Vagina (tissue), 2 donors: ENCODE data around the gene LRMDA.

Experiments used
- POLR2A ChIP-seq, 2 donors: fragments of 450-650 bp; IDR thresholded peaks; one replicate each; pipeline ENCODE4 v1.6.1; 2017; ENCODE audit warnings: antibody characterized with exemption in 2 of 2, mild to moderate bottlenecking in 2 of 2, moderate library complexity in 2 of 2
- TF ChIP-seq, protein P1 (sequence below), 3 experiments: fragments of 450-650 bp in 2 of 3; fragments of 200-600 bp in 1 of 3; sonication (generic) in 1 of 3; IDR thresholded peaks; one replicate each; pipeline ENCODE4 v1.5.1; 2017 to 2019; ENCODE audit warnings: antibody characterized with exemption in 3 of 3, mild to moderate bottlenecking in 2 of 3, moderate library complexity in 2 of 3

DNA sequence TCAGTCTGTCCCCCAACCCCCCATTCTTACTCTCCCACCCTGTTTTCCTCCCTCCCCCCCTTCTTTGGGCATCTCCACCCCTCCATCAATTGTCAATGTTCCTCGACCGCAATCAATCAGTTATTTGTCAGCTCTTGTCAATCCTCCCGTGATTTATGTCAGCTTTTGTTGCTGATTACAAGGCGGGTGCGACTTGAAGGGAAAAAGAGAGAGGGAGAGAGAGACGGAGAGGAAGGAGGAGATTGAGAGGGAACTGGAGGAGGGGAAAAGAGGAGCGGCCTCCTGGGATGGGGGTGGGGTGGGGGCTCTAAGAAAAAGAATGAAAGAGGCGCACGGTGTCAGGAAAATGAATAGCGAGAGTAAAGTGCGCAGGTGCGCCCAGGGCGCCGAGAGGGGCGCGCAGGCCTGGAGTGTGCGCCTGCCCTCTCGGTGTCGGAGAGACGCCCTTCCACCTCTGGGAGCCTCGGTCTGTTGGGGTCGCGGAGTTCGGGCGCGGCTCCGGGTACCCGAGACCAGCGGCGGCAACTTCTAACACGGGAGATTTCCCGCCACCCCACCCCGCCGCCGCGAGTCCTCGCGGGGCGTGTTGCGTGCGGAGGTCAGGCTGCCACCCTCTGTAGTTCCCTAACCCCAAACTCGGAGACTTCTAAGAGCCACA is 28.8 kb upstream of the LRMDA start:
- TF ChIP-seq, protein P1, sequence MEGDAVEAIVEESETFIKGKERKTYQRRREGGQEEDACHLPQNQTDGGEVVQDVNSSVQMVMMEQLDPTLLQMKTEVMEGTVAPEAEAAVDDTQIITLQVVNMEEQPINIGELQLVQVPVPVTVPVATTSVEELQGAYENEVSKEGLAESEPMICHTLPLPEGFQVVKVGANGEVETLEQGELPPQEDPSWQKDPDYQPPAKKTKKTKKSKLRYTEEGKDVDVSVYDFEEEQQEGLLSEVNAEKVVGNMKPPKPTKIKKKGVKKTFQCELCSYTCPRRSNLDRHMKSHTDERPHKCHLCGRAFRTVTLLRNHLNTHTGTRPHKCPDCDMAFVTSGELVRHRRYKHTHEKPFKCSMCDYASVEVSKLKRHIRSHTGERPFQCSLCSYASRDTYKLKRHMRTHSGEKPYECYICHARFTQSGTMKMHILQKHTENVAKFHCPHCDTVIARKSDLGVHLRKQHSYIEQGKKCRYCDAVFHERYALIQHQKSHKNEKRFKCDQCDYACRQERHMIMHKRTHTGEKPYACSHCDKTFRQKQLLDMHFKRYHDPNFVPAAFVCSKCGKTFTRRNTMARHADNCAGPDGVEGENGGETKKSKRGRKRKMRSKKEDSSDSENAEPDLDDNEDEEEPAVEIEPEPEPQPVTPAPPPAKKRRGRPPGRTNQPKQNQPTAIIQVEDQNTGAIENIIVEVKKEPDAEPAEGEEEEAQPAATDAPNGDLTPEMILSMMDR (IDR thresholded peaks at IDR 0.05): no peak
- no peak for TF ChIP-seq POLR2A (IDR thresholded peaks at IDR 0.05)
